Activated T-helper 17 cell treated with anti-CD3 and anti-CD28 coated beads, Interleukin-2, amount 50 U/mL, for 72 hours (primary cell): Measurements from ENCODE around the gene CD53. TPM values are rescaled to one million over a fixed set of nuclear protein-coding genes. Genes with fewer than 3 reads are reported as not detected.
A peak's percentile ranks its signal among the peaks of the same experiment; 100 is the strongest.

Source experiments
- ATAC-seq: fragments of 150-1000 bp; cut with Tn5 transposase; replicated peaks from 2 replicates; pipeline ENCODE4 v1.10.0; 2021; ENCODE audit warnings: mild to moderate bottlenecking, moderate library complexity
- H3K27ac Mint-ChIP-seq: one replicate; pipeline ENCODE4 v1.8.0; 2022; ENCODE audit warnings: mixed read lengths
- H3K27me3 Mint-ChIP-seq: one replicate; pipeline ENCODE4 v1.8.0; 2022; ENCODE audit warnings: mixed read lengths
- H3K36me3 Mint-ChIP-seq: one replicate; pipeline ENCODE4 v1.8.0; 2022; ENCODE audit warnings: low read depth, mild to moderate bottlenecking, mixed read lengths
- H3K4me1 Mint-ChIP-seq: one replicate; pipeline ENCODE4 v1.8.0; 2022; ENCODE audit warnings: mixed read lengths
- H3K4me3 Mint-ChIP-seq: one replicate; pipeline ENCODE4 v1.8.0; 2022; ENCODE audit warnings: mild to moderate bottlenecking, mixed read lengths
- H3K9me3 Mint-ChIP-seq: one replicate; pipeline ENCODE4 v1.8.0; 2022; ENCODE audit warnings: mixed read lengths
- total RNA-seq, 2 donors: library from RNA; stranded (reverse); gene quantifications; one replicate each; pipeline ENCODE4 v1.2.3, GENCODE V29; 2022

CD53 gene
- total RNA-seq, 2 donors from 2014 or later, result 315 to 427 TPM

- Mint-ChIP-seq H3K27me3 (no peaks in the 10 kb centered on the region), H3K4me3 (peak overlapping the region; percentile 74), H3K9me3 (no peaks in the 10 kb centered on the region), H3K36me3 (peaks cover 98% of the 10 kb centered on the region), H3K27ac (peak overlapping the region; percentile 62), H3K4me1 (peaks cover 71% of the 10 kb centered on the region)
- ATAC-seq, result no peak
Observed at GRCh38 chr1:110888049-110888448, 15.1 kb downstream of the CD53 start.

GRCh38 chr1:110888641-110889040 is 15.7 kb downstream of the CD53 start:
- Mint-ChIP-seq H3K9me3 (no peaks in the 10 kb centered on the region), H3K4me1 (peaks cover 72% of the 10 kb centered on the region), H3K36me3 (peaks cover 98% of the 10 kb centered on the region), H3K27me3 (no peaks in the 10 kb centered on the region), H3K4me3 (peak overlapping the region; percentile 74), H3K27ac (peak overlapping the region; percentile 62)
- ATAC-seq, result no peak

GRCh38 chr1:110890474-110891196 is 17.7 kb downstream of the CD53 start:
- no peaks in the 10 kb centered on the region for H3K27me3 Mint-ChIP-seq
- H3K4me1 Mint-ChIP-seq, result peaks cover 78% of the 10 kb centered on the region
- H3K36me3 Mint-ChIP-seq, result peaks cover 99% of the 10 kb centered on the region
- peak overlapping the region; percentile 86 for H3K27ac Mint-ChIP-seq
- peak overlapping the region; percentile 74 for H3K4me3 Mint-ChIP-seq
- ATAC-seq, result peak; percentile 62
- no peaks in the 10 kb centered on the region for H3K9me3 Mint-ChIP-seq

GRCh38 chr1:110893908-110894490 is 21.1 kb downstream of the CD53 start:
- no peak for ATAC-seq
- H3K27ac Mint-ChIP-seq, result peak overlapping the region; percentile 64
- H3K36me3 Mint-ChIP-seq, result peaks cover 100% of the 10 kb centered on the region
- H3K9me3 Mint-ChIP-seq, result no peaks in the 10 kb centered on the region
- peak overlapping the region; percentile 74 for H3K4me3 Mint-ChIP-seq
- H3K27me3 Mint-ChIP-seq, result no peaks in the 10 kb centered on the region
- peaks cover 79% of the 10 kb centered on the region for H3K4me1 Mint-ChIP-seq

- H3K36me3 Mint-ChIP-seq, result peaks cover 100% of the 10 kb centered on the region
- H3K4me1 Mint-ChIP-seq, result peaks cover 71% of the 10 kb centered on the region
- H3K27ac Mint-ChIP-seq, result peak overlapping the region; percentile 76
- peak; percentile 53 for ATAC-seq
- no peaks in the 10 kb centered on the region for H3K27me3 Mint-ChIP-seq
- H3K9me3 Mint-ChIP-seq, result no peaks in the 10 kb centered on the region
- peak overlapping the region; percentile 59 for H3K4me3 Mint-ChIP-seq
Observed at GRCh38 chr1:110896090-110896489, 23.1 kb downstream of the CD53 start.

GRCh38 chr1:110897681-110898080 is 24.7 kb downstream of the CD53 start:
- Mint-ChIP-seq H3K27ac (peak overlapping the region; percentile 76), H3K4me1 (peaks cover 60% of the 10 kb centered on the region), H3K4me3 (peak overlapping the region; percentile 59), H3K36me3 (peaks cover 100% of the 10 kb centered on the region), H3K9me3 (peaks cover 4% of the 10 kb centered on the region), H3K27me3 (no peaks in the 10 kb centered on the region)
- peak; percentile 71 for ATAC-seq

GRCh38 chr1:110898734-110899457 is 25.9 kb downstream of the CD53 start:
- no peak overlapping the region for H3K4me3 Mint-ChIP-seq
- ATAC-seq, result no peak
- H3K27me3 Mint-ChIP-seq, result no peaks in the 10 kb centered on the region
- H3K9me3 Mint-ChIP-seq, result peaks cover 4% of the 10 kb centered on the region
- peaks cover 96% of the 10 kb centered on the region for H3K36me3 Mint-ChIP-seq
- H3K4me1 Mint-ChIP-seq, result peaks cover 47% of the 10 kb centered on the region
- peak overlapping the region; percentile 70 for H3K27ac Mint-ChIP-seq

- no peak for ATAC-seq
- Mint-ChIP-seq H3K36me3 (peaks cover 90% of the 10 kb centered on the region), H3K9me3 (peaks cover 6% of the 10 kb centered on the region), H3K27me3 (no peaks in the 10 kb centered on the region), H3K4me3 (no peak overlapping the region), H3K4me1 (peaks cover 42% of the 10 kb centered on the region), H3K27ac (peak overlapping the region; percentile 70)
Observed at GRCh38 chr1:110899458-110899843, 26.5 kb downstream of the CD53 start.

- ATAC-seq, result peak; percentile 35
- Mint-ChIP-seq H3K9me3 (peaks cover 18% of the 10 kb centered on the region), H3K36me3 (peaks cover 55% of the 10 kb centered on the region), H3K4me1 (peaks cover 18% of the 10 kb centered on the region), H3K27me3 (no peaks in the 10 kb centered on the region), H3K4me3 (no peak overlapping the region), H3K27ac (peak overlapping the region; percentile 61)
Observed at GRCh38 chr1:110902820-110903463, 30.0 kb downstream of the CD53 start.

- no peaks in the 10 kb centered on the region for H3K27me3 Mint-ChIP-seq
- H3K36me3 Mint-ChIP-seq, result peaks cover 45% of the 10 kb centered on the region
- peak; percentile 71 for ATAC-seq
- H3K4me3 Mint-ChIP-seq, result no peak overlapping the region
- peak overlapping the region; percentile 61 for H3K27ac Mint-ChIP-seq
- H3K4me1 Mint-ChIP-seq, result peaks cover 12% of the 10 kb centered on the region
- peaks cover 22% of the 10 kb centered on the region for H3K9me3 Mint-ChIP-seq
Observed at GRCh38 chr1:110903853-110904500, 31.0 kb downstream of the CD53 start.

GRCh38 chr1:110912784-110913183 is 39.8 kb downstream of the CD53 start:
- Mint-ChIP-seq H3K27ac (no peak overlapping the region), H3K9me3 (peaks cover 16% of the 10 kb centered on the region), H3K36me3 (no peaks in the 10 kb centered on the region), H3K4me3 (no peak overlapping the region), H3K27me3 (no peaks in the 10 kb centered on the region), H3K4me1 (peaks cover 11% of the 10 kb centered on the region)
- ATAC-seq, result no peak

GRCh38 chr1:110914676-110915075 is 41.7 kb downstream of the CD53 start:
- ATAC-seq, result no peak
- peaks cover 11% of the 10 kb centered on the region for H3K4me1 Mint-ChIP-seq
- H3K4me3 Mint-ChIP-seq, result no peak overlapping the region

GRCh38 chr1:110915804-110916203 is 42.9 kb downstream of the CD53 start:
- no peak overlapping the region for H3K27ac Mint-ChIP-seq
- peak overlapping the region; percentile 59 for H3K4me3 Mint-ChIP-seq
- H3K27me3 Mint-ChIP-seq, result no peaks in the 10 kb centered on the region
- no peak for ATAC-seq
- no peaks in the 10 kb centered on the region for H3K36me3 Mint-ChIP-seq
- peaks cover 9% of the 10 kb centered on the region for H3K9me3 Mint-ChIP-seq
- H3K4me1 Mint-ChIP-seq, result peaks cover 11% of the 10 kb centered on the region

More at GRCh38 chr1:110914676-110915075, 41.7 kb downstream of the CD53 start:
- Mint-ChIP-seq H3K27me3 (no peaks in the 10 kb centered on the region), H3K27ac (no peak overlapping the region), H3K9me3 (peaks cover 12% of the 10 kb centered on the region), H3K36me3 (no peaks in the 10 kb centered on the region)

- no peaks in the 10 kb centered on the region for H3K36me3 Mint-ChIP-seq
- peaks cover 4% of the 10 kb centered on the region for H3K9me3 Mint-ChIP-seq
- peak overlapping the region; percentile 59 for H3K4me3 Mint-ChIP-seq
- no peak for ATAC-seq
- H3K27ac Mint-ChIP-seq, result peak overlapping the region; percentile 28
- H3K27me3 Mint-ChIP-seq, result no peaks in the 10 kb centered on the region
- peaks cover 11% of the 10 kb centered on the region for H3K4me1 Mint-ChIP-seq
Observed at GRCh38 chr1:110916274-110916668, 43.3 kb downstream of the CD53 start.
